Adrenal gland (tissue), 12 donors: ENCODE measurements around the gene PCNX4. TPM values are rescaled to one million over a fixed set of nuclear protein-coding genes. Genes with fewer than 3 reads are reported as not detected.

Experiments used
- DNase-seq, 7 donors: peaks; one replicate each; pipeline ENCODE4 v3.0.0-alpha.2; 2019 to 2020
- H3K27ac ChIP-seq, 5 donors: fragments of 200-600 bp; sonication (generic) in 4 of 5; 1 replicate in 3 of 5; 2 replicates in 2 of 5; pipeline versions ENCODE4 v1.5.1 to v1.8.0; 2016 to 2020; ENCODE audit warnings: mild to moderate bottlenecking in 1 of 5
- H3K27me3 ChIP-seq: fragments of 200-600 bp; 2 replicates; pipeline ENCODE4 v1.8.0; 2021
- H3K36me3 ChIP-seq, 2 donors: fragments of 200-600 bp; replicated peaks in 1 of 2; 1 replicate in 1 of 2; 2 replicates in 1 of 2; pipeline versions ENCODE4 v1.5.1 to v1.8.0; 2018 to 2022
- H3K4me1 ChIP-seq, 2 donors: fragments of 200-600 bp; replicated peaks in 1 of 2; 1 replicate in 1 of 2; 2 replicates in 1 of 2; pipeline versions ENCODE4 v1.5.1 to v1.8.0; 2018 to 2021
- H3K4me3 ChIP-seq, 4 donors: fragments of 200-600 bp; sonication (generic) in 3 of 4; one replicate each; pipeline ENCODE4 v1.5.1; 2016 to 2018
- H3K9me3 ChIP-seq, 3 donors: fragments of 200-600 bp; sonication (generic) in 1 of 3; replicated peaks in 1 of 3; 1 replicate in 2 of 3; 2 replicates in 1 of 3; pipeline versions ENCODE4 v1.5.1 to v1.8.0; 2016 to 2021
- POLR2A ChIP-seq, 2 donors: fragments of 450-650 bp; IDR thresholded peaks; one replicate each; pipeline ENCODE4 v1.6.1; 2017; ENCODE audit warnings: antibody characterized with exemption in 2 of 2, mild to moderate bottlenecking in 2 of 2, moderate library complexity in 1 of 2
- WGBS, 4 donors: extraction: QIAGEN DNeasy Blood & Tissue Kit in 2 of 4; methylation state at CpG; one replicate each; pipeline versions ENCODE4 v1.1.5 to v1.1.7; 2013 to 2017; 5-methylcytosine and 5-hydroxymethylcytosine counted together
- intact Hi-C, 2 donors: fragments of 100-400 bp; cut with DNase I; formaldehyde crosslinking; loops; one replicate each; pipeline versions ENCODE4 v1.14.1 to v1.15.0; 2022 to 2023
- polyA plus RNA-seq, 3 donors: library from polyadenylated mRNA; stranded (reverse); fragments of 200-250 nt in 2 of 3; fragments of 350-450 nt in 1 of 3; fragmentation: Illumina TruSeq in 1 of 3; extraction: RNeasy Lipid Tissue Mini Kit (QIAGEN cat#74804) in 1 of 3; gene quantifications; one replicate each; pipeline ENCODE4 v1.2.3, GENCODE V29; 2013 to 2014
- total RNA-seq, 9 donors: library from RNA; depleted of rRNA in 4 of 9; stranded (reverse); fragments of >200 nt in 4 of 9; fragments of 120-200 nt in 1 of 9; fragmentation: NEBNext Ultra II Directional in 1 of 9; extraction: Animal tissue kit (Norgen Biotek cat#: 25700) in 1 of 9; gene quantifications; one replicate each; pipeline versions ENCODE4 v1.1.0 to v1.2.4, GENCODE V29; 2013 to 2023
- TF ChIP-seq, protein P1 (sequence below), 6 experiments: fragments of 450-650 bp in 4 of 6; fragments of 200-600 bp in 2 of 6; sonication (generic) in 1 of 6; IDR thresholded peaks; 1 replicate in 5 of 6; 2 replicates in 1 of 6; pipeline versions ENCODE4 v1.5.1 to v1.8.0; 2016 to 2021; ENCODE audit warnings: antibody characterized with exemption in 6 of 6, mild to moderate bottlenecking in 2 of 6, moderate library complexity in 1 of 6
- donor health status: healthy with polysubstance abuse.
- donor health status: Bipolar disorder and iron deficiency.
- donor health status: DM: yes; HTN: yes; CAD: no.
- donor health status: DM: no; HTN: no; CAD: no.
- donor health status: DM: no; HTN: no; CAD: no.
- donor health status: DM: yes; HTN: yes; CAD: no.

Gene PCNX4
- total and polyA plus RNA-seq, 12 donors = 24.9 to 204 (median 58.1) TPM

DNA sequence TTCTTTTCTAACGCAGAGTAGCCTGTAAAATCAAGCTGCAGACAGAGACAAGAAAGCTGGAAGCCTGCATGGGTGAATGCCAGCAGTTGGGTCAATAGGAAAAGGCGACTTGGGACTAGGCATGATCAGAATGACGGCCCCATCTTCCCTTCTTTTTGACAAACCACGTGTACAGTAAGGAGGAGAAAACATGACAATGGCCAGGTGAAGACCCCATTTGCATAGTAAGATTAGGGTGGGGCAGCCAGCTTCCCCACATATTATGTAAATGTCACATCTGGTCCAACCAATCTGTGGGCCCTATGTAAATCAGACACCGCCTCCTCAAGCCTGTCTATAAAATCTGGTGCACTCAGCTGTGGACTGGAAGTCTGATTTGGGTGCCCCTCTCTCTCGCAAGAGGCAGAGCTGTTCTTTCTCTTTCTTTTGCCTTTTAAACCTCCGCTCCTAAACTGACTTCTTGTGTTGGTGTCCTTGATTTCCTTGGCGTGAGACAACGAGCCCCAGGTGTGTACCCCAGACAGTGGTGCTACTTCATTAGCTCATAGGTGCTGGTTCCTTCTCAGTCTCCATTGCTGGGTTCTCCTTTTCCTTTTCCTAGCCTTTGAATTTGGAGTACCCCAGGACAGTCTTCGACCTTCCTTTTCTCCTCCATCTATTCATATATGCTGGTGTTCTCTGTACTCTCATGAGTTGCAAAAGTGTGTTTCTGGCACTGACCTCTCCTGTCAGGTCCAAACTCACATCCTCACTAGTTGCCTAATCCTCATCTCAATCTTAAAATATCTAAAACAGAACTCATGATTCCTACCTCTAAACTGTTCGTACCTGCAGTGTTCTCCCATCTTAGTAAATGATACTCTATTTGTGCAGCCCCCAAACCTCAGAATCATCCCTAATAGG is 82.9 kb downstream of the PCNX4 start:
- Histone ChIP-seq H3K4me1 (no peaks in the 10 kb centered on the region), H3K27me3 (no peaks in the 10 kb centered on the region), H3K9me3 (peaks cover 0 to under 1% (median 0%) of the 10 kb centered on the region in 3 donors), H3K4me3 (no peak overlapping the region), H3K27ac (no peak overlapping the region), H3K36me3 (no peaks in the 10 kb centered on the region)
- WGBS, 4 donors = 77 to 83% (median 80%) methylated on average over 11 of the region's 11 CpGs
- intact Hi-C loops = no loop called here
- TF ChIP-seq POLR2A (IDR thresholded peaks at IDR 0.05) = no peak
- TF ChIP-seq, protein P1, sequence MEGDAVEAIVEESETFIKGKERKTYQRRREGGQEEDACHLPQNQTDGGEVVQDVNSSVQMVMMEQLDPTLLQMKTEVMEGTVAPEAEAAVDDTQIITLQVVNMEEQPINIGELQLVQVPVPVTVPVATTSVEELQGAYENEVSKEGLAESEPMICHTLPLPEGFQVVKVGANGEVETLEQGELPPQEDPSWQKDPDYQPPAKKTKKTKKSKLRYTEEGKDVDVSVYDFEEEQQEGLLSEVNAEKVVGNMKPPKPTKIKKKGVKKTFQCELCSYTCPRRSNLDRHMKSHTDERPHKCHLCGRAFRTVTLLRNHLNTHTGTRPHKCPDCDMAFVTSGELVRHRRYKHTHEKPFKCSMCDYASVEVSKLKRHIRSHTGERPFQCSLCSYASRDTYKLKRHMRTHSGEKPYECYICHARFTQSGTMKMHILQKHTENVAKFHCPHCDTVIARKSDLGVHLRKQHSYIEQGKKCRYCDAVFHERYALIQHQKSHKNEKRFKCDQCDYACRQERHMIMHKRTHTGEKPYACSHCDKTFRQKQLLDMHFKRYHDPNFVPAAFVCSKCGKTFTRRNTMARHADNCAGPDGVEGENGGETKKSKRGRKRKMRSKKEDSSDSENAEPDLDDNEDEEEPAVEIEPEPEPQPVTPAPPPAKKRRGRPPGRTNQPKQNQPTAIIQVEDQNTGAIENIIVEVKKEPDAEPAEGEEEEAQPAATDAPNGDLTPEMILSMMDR (IDR thresholded peaks at IDR 0.05) = no peak
- DNase-seq = no peak

- no peaks in the 10 kb centered on the region for H3K4me1 ChIP-seq
- H3K36me3 ChIP-seq = no peaks in the 10 kb centered on the region
- DNase-seq = no peak
- H3K4me3 ChIP-seq = no peak overlapping the region
- 75 to 82% (median 80%) methylated on average over 2 of the region's 2 CpGs for WGBS, 4 donors
- intact Hi-C loops = no loop called here
- no peak overlapping the region for H3K27ac ChIP-seq
- TF ChIP-seq, protein P1 (IDR thresholded peaks at IDR 0.05) = no peak
- TF ChIP-seq POLR2A (IDR thresholded peaks at IDR 0.05) = no peak
- peaks cover 0 to 7% (median 0%) of the 10 kb centered on the region in 3 donors for H3K9me3 ChIP-seq
- H3K27me3 ChIP-seq = no peaks in the 10 kb centered on the region
Observed at GRCh38 chr14:60175255-60175902, 83.7 kb downstream of the PCNX4 start.

DNA sequence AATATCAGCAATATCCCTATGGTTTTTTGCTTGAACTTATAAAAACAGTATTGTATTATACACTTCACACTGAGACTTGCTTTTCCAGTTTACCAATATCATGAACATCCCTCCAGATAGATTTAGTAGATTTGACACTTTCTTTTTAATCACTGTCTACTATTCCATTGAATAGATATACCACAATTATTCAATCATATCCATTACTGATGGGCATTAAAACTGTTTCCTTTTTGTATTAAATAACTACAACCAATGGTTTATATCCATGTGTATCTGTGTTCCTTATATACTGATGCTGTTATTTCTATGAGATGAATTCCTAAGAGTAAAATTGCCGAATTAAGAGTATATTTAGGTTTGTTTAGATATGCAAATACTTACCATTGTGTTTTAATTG is 86.4 kb downstream of the PCNX4 start:
- WGBS, 4 donors = 92 to 95% (median 93%) methylated on average over 1 of the region's 1 CpG

GRCh38 chr14:60178820-60179219 is 87.1 kb downstream of the PCNX4 start:
- H3K4me3 ChIP-seq = no peak overlapping the region
- H3K4me1 ChIP-seq = peaks cover 0 to 5% of the 10 kb centered on the region in 2 donors
- no peak for TF ChIP-seq POLR2A (IDR thresholded peaks at IDR 0.05)
- TF ChIP-seq, protein P1 (IDR thresholded peaks at IDR 0.05) = no peak
- 95 to 100% (median 96%) methylated on average over 1 of the region's 1 CpG for WGBS, 4 donors
- no peaks in the 10 kb centered on the region for H3K36me3 ChIP-seq
- peaks cover 0 to 7% (median 0%) of the 10 kb centered on the region in 3 donors for H3K9me3 ChIP-seq
- no peak for DNase-seq
- H3K27ac ChIP-seq = no peak overlapping the region
- H3K27me3 ChIP-seq = no peaks in the 10 kb centered on the region
- intact Hi-C loops = no loop called here

More for the DNA sequence above, 86.4 kb downstream of the PCNX4 start:
- Histone ChIP-seq H3K4me3 (no peak overlapping the region), H3K4me1 (no peaks in the 10 kb centered on the region), H3K9me3 (peaks cover 0 to 7% (median 0%) of the 10 kb centered on the region in 3 donors), H3K27me3 (no peaks in the 10 kb centered on the region), H3K36me3 (no peaks in the 10 kb centered on the region), H3K27ac (no peak overlapping the region)
- no peak for DNase-seq
- intact Hi-C loops = no loop called here
- no peak for TF ChIP-seq POLR2A (IDR thresholded peaks at IDR 0.05)
- TF ChIP-seq, protein P1 (IDR thresholded peaks at IDR 0.05) = no peak
